ENCODE data around the gene SCAP.

The SCAP gene

GRCh38 chr3:47414666-47415587, 60.8 kb downstream of the SCAP start:
- DNase-seq (ENCODE audit: low read depth in 1 of 2, low spot score in 1 of 2) = no peak

- DNase-seq (ENCODE audit: low read depth in 1 of 2, low spot score in 1 of 2) = no peak
These were observed 61.6 kb downstream of the SCAP start for GRCh38 chr3:47414161-47414564.

- DNase-seq (ENCODE audit: low read depth in 1 of 2, low spot score in 1 of 2) = no peak
These were observed 62.0 kb downstream of the SCAP start for GRCh38 chr3:47413751-47414150.

GRCh38 chr3:47412842-47413520, 62.8 kb downstream of the SCAP start:
- no peak for DNase-seq (ENCODE audit: low read depth in 1 of 2, low spot score in 1 of 2)

GRCh38 chr3:47412453-47412756, 63.3 kb downstream of the SCAP start:
- DNase-seq (ENCODE audit: low read depth in 1 of 2, low spot score in 1 of 2) = no peak

GRCh38 chr3:47411696-47412452, 63.9 kb downstream of the SCAP start:
- no peak for DNase-seq (ENCODE audit: low read depth in 1 of 2, low spot score in 1 of 2)

- no peak for DNase-seq (ENCODE audit: low read depth in 1 of 2, low spot score in 1 of 2)
These were observed 64.7 kb downstream of the SCAP start for GRCh38 chr3:47410801-47411646.

- no peak for DNase-seq (ENCODE audit: low read depth in 1 of 2, low spot score in 1 of 2)
These were observed 65.4 kb downstream of the SCAP start for GRCh38 chr3:47410417-47410720.

- no peak for DNase-seq (ENCODE audit: low read depth in 1 of 2, low spot score in 1 of 2)
These were observed 65.9 kb downstream of the SCAP start for GRCh38 chr3:47409688-47410416.

GRCh38 chr3:47409284-47409683, 66.5 kb downstream of the SCAP start:
- DNase-seq (ENCODE audit: low read depth in 1 of 2, low spot score in 1 of 2) = no peak

GRCh38 chr3:47408839-47409229, 66.9 kb downstream of the SCAP start:
- DNase-seq (ENCODE audit: low read depth in 1 of 2, low spot score in 1 of 2) = no peak

- no peak for DNase-seq (ENCODE audit: low read depth in 1 of 2, low spot score in 1 of 2)
These were observed 67.6 kb downstream of the SCAP start for GRCh38 chr3:47407896-47408838.

GRCh38 chr3:47407237-47407636, 68.5 kb downstream of the SCAP start:
- no peak for DNase-seq (ENCODE audit: low read depth in 1 of 2, low spot score in 1 of 2)

- DNase-seq (ENCODE audit: low read depth in 1 of 2, low spot score in 1 of 2) = no peak
These were observed 69.0 kb downstream of the SCAP start for GRCh38 chr3:47406762-47407149.

GRCh38 chr3:47405820-47406761, 69.7 kb downstream of the SCAP start:
- no peak for DNase-seq (ENCODE audit: low read depth in 1 of 2, low spot score in 1 of 2)

GRCh38 chr3:47404955-47405790, 70.6 kb downstream of the SCAP start:
- DNase-seq (ENCODE audit: low read depth in 1 of 2, low spot score in 1 of 2) = no peak

- DNase-seq (ENCODE audit: low read depth in 1 of 2, low spot score in 1 of 2) = no peak
These were observed 71.3 kb downstream of the SCAP start for GRCh38 chr3:47404431-47404876.

Data from stimulated activated CD4-positive, alpha-beta T cell treated with anti-CD3 and anti-CD28 coated beads, Interleukin-15, amount 100 ng/mL, for 1 hour (primary cell).